GM11168 (cell line): Measurements from ENCODE around the gene OR3A1.
"Not testable (repeated sequence)": the region's sequence is repeated elsewhere in the genome, so short reads cannot be mapped to it uniquely, and the experiment has no call there.

Experiments
- in situ Hi-C: fragments of 300-500 bp; cut with MboI; formaldehyde crosslinking; loops from one replicate; pipeline ENCODE4 v1.12.0; 2022; ENCODE audit warnings: low sequenced_read_pairs; ENCODE audit not compliant: unreplicated experiment

The OR3A1 gene

GRCh38 chr17:3298260-3298659, at the start of gene OR3A1:
Gene OR3A1 (minus strand): TSS chr17:3298360. CDS start chr17:3292582, 5,778 bp downstream.
- in situ Hi-C loops = no loop called here

- in situ Hi-C loops = not testable (repeated sequence)
Observed at GRCh38 chr17:3342782-3343181, 44.6 kb upstream of the OR3A1 start.

GRCh38 chr17:3335876-3336275, 37.7 kb upstream of the OR3A1 start:
- in situ Hi-C loops = no loop called here

GRCh38 chr17:3318336-3318735, 20.2 kb upstream of the OR3A1 start:
- in situ Hi-C loops = no loop called here

GRCh38 chr17:3316836-3317235, 18.7 kb upstream of the OR3A1 start:
- in situ Hi-C loops = no loop called here

GRCh38 chr17:3308603-3309002, 10.4 kb upstream of the OR3A1 start:
- in situ Hi-C loops = no loop called here

GRCh38 chr17:3295632-3296031, 2.5 kb downstream of the OR3A1 start:
- in situ Hi-C loops = no loop called here

- in situ Hi-C loops = not testable (repeated sequence)
Observed at GRCh38 chr17:3293548-3293947, 4.6 kb downstream of the OR3A1 start.

- in situ Hi-C loops = no loop called here
Observed at GRCh38 chr17:3282901-3283300, 15.3 kb downstream of the OR3A1 start.

- in situ Hi-C loops = no loop called here
Observed at GRCh38 chr17:3276126-3276525, 22.0 kb downstream of the OR3A1 start.

- in situ Hi-C loops = no loop called here
Observed at GRCh38 chr17:3271072-3271848, 26.9 kb downstream of the OR3A1 start.

- in situ Hi-C loops = no loop called here
Observed at GRCh38 chr17:3260600-3260999, 37.6 kb downstream of the OR3A1 start.

GRCh38 chr17:3260163-3260562, 38.0 kb downstream of the OR3A1 start:
- in situ Hi-C loops = no loop called here

GRCh38 chr17:3256575-3256974, 41.6 kb downstream of the OR3A1 start:
- in situ Hi-C loops = no loop called here

GRCh38 chr17:3249013-3249412, 49.1 kb downstream of the OR3A1 start:
- in situ Hi-C loops = not testable (repeated sequence)

GRCh38 chr17:3244841-3245240, 53.3 kb downstream of the OR3A1 start:
- in situ Hi-C loops = not testable (repeated sequence)

GRCh38 chr17:3241044-3241443, 57.1 kb downstream of the OR3A1 start:
- in situ Hi-C loops = not testable (repeated sequence)
